GM18517 (cell line): ENCODE measurements around the gene RTP4.

Source experiments
- ATAC-seq: cut with Tn5 transposase; IDR thresholded peaks from one replicate; pipeline ENCODE4 v1.9.1; 2021; ENCODE audit warnings: mild to moderate bottlenecking, moderate library complexity; ENCODE audit not compliant: unreplicated experiment

Gene RTP4, protein sequence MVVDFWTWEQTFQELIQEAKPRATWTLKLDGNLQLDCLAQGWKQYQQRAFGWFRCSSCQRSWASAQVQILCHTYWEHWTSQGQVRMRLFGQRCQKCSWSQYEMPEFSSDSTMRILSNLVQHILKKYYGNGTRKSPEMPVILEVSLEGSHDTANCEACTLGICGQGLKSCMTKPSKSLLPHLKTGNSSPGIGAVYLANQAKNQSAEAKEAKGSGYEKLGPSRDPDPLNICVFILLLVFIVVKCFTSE

DNA sequence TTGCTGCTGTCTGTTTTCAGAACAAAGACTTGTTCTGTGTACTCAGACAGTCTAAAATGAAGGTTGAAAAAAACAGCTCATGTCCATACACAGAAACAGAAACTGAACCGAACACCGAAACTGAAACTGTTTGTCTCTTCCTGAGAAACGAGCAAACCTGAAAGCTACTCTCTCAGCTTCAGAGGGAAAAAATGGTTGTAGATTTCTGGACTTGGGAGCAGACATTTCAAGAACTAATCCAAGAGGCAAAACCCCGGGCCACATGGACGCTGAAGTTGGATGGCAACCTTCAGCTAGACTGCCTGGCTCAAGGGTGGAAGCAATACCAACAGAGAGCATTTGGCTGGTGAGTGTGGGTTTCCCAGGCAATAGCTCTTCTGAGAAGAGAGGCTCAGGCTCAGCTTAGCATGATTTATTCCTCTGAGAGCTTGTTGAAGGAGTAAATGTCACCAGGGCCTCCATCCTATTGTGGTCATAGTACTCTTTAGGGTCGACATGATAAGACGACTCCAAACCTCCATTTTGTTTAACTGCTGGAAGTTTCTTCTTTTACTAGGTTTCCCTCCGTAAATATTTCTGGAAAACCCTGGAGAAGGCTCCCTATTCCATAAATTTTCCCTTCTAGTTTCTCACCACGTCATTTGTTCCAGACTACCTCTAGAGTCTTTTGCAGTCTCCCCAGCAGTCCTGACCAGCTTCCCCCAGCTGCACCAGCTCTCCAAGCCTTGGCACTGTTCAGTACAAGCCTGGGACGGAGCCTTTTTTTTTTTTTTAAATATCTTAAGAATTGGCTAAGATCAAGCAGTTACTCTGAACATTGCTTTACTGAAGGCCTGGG lies at the start of gene RTP4:
RTP4 (plus strand) TSS at position 135 of the 838 bp plus-strand sequence; CDS start at position 192, 57 bp downstream.
- ATAC-seq: peak; percentile 97

DNA sequence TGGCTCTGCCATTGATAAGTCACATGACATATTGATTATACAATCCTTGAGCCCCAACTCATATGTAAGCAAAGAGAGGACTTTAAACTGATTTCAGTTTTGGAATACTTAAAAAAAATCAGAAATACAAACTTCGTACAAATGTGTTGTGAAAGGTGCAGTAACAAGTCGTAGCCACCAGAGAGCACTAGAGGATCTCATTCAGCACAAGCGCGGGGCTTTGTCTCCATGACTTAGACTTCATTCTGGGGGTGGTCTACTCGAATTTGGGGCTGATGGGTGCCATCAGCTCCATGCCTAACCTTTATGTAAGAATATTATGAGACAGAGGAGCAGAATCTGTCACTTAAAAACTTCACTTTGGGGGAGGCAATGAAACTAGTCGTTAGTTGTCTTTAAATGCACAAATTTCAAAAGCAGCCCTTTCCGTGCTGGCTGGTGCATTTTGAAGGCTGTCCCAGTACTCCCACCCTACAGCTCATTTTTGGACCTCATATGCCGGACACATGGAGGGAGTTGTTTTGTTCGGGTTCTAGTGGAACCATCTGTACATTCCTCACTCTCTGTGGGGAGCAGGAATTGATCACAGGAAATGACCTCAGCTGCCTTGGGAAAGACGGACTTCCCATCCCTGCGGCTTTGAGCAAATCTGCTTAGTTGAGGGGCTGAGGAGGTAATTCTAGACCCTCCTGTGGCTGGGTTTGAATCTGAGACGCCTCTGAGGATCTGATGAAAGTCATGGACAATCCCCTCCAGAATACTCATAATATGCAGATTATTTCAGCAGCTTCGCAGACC lies 49.2 kb upstream of the RTP4 start:
- no peak for ATAC-seq

DNA sequence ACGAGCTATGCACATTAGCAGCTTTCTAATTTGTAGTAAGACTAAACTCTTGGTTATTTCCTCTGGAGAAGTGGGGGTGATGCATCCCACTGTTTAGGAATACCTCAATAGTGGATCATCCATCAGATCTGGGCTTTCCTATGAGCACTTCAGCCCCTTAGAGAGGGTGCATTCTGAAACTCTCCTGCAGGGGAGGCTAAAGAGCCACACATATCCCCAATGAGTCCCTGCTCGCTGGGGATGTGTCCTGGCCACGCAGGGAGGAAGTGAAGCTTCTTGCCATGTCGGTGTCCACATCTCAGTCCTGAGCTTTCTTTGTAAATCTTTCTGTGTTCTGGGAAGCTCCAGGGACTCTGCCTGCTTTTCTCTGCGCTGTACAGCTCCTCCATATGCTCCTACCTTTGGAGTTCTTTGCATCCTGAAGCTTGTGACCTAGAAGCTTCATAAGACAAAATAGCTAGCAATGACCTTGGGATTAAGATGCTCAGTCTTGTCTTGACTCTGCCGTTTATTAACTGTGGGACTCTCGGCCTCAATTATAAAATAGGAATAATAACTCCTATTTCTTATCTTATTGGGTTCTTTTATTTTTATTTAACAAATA lies 48.4 kb upstream of the RTP4 start:
- ATAC-seq: peak; percentile 78

DNA sequence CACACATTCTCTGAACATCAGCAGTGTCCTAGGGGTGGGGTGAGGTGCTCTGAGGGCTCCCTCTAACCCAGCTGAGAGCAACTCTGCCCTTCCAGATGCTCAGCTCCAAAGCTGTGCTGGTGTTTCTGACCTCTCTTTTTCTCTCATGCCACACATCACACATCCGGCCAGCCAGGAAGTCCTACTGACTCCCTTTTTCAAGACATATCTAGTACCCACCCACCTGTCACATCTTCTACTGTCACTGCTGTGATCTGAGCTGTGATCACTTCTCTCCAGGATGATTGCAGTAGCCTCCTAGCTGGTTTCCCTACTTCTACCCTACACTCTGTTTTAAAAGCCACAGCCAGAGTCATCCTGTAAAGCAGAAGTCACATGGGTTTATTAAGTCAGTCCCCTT lies 46.4 kb upstream of the RTP4 start:
- no peak for ATAC-seq

DNA sequence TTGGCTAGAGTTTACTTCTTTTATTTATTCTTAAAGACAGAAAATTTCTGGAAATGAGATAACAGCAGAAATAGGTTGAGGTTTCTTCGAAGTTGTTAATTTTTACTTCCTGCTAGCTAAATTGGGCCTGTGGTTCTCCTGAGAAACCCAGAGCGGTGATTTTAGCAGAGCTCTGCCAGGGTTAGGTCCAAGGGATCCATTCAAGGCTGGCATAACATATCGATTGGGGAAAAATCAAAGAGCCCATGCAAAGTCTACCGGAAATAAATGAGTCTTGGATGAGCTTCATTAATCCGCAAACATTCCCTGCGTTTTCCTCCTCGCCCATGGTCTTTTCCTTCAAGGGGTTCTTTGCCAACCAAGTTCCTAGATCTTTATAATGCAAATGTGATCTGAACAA lies 45.9 kb upstream of the RTP4 start:
- no peak for ATAC-seq

DNA sequence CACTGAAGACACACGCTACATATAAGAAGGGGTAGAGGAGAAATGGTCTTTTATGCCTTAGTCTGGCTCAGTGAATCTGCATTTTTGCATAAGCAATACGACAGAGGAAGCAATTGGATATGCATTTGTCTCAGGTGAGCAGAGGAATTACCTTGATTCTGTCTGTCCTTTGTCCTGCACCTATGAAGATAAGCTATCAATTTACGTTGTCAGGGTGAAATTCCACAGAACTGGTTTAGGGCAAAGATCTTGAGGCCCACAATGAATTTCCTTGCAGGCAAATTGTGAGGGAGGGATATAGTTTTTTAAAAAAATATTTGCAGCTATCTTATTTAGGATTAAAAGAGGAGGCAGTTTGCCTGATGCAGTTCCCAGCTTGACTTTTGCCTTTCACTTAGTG lies 45.1 kb upstream of the RTP4 start:
- no peak for ATAC-seq

DNA sequence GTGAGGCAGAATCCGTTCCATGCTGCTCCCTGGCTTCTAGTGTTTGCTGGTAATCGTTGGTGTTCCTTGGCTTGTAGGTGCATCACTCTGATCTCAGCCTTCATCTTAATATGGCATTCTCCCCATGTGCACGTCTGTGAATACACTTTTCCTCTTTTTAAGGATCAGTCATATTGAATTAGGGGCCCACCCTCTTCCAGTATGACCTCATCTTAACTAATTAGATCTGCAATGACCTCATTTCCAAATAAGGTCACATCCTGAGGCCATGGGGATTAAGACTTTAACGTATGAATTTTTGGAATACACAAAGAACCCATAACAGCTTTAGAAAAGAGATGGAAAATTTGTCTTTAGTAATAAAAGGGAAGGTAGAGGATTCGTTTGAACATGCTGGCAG lies 42.6 kb upstream of the RTP4 start:
- no peak for ATAC-seq

DNA sequence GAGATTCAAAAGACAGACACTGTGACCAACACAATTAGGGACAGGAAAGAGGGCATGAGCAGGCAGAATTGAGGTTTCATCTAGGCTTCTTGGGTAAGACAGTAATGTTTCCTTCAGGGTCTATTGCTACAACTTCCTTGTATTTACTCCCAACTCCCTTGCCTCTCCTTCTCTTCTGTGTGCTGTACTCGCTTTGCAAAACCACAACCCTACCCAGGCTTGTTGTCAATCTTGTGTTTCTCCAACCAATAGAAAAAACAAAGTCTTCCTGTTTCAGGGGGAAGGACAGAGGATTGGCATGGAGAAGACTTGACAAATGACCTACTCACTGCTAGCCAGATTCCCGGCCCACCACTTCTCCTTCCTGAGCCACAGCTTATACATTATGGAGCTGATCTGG lies 40.3 kb upstream of the RTP4 start:
- ATAC-seq: no peak

DNA sequence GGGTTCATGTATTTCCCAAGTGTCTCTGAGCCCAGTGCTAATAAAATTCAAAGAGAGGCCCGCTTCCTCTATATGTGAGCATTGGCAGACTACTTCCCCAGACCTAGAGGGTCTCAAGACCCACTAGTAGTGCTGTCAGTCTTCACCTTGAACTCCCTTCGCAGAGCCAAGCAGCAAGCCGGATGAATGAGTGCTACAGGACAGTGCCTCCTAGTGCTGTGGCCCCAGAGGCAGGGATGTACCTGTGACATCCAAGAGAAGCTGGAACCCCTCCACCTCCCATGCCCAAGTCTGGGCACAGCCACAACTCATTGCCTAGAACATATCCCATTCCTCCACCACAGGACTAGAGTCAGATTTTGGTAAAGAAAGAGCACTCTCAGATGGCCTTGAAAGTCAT lies 39.5 kb upstream of the RTP4 start:
- ATAC-seq: no peak

DNA sequence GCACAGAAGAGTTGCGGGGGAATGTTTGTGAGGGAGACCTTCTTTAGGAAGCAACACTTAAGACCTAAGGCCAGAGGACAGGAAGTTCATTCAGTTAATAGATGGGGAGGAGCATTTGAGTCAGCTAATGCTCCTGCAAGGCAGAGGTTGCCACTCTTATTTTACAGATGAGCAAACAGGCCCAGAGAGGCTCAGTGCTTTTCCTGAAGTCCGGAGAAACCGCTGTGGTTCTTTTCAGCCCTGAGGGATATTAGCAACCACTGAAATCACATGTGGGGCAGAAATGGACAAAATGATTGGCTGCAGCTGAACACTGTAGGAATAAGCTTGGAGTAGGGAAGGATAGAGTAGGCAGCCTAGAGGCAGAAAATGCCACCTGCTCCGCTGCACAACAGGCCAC lies 33.3 kb upstream of the RTP4 start:
- ATAC-seq: no peak

DNA sequence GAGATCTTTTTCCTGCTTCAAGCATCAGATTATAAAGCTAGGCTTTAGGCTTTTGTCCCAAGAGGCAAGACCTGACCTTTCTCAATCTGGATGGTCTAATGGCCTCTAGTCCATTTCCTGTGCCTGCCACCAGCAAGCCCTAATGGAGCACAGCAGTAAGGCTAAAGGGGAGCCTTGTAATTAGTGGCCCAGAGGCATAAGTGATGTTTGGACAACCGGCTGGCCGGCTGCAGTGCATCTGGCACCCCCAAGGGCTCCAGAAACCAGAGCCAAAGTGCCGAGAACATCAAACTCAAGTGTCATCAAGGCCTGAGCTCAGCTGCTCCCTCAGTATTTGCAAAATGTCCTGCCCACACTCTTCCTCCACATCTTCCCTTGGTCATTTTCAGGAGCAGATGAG lies 31.9 kb upstream of the RTP4 start:
- no peak for ATAC-seq

DNA sequence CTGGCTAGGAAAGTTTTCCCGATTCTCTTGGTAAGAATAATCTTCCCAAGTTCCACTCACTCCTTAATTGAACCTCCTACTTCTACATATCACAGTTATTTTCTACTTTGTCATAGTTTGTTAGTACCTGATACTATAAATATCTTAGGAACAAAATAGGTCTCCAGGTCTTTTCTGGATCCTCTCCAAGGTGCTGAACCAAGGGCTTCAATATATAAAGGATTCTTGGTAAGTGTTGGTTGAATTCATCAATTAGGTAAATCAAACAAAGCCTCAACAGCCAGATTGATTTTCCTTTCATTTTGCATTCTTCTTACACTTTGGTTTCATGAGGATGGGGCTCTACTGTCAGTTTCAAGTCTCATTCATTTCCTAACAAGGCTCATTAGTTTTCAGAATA lies 27.6 kb upstream of the RTP4 start:
- no peak for ATAC-seq

DNA sequence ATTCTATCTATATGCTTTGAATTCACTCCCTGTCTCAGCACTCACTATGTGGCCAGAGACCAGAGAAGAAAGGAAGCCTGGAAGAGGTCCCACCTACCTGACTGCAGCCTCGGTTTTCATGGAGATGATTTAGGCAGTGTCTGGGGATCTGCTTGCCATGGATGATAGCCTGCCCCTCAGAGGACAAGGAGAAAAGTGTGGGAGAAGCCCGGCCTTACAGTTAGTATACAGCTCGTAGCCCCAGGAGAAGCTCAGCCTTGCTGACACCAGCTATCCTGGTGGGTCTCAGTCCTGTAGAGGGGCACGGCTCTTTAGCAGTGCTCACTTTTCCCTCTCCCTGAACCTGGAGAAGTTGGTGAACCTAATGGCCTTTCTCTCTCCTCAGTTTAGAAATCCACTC lies 25.9 kb upstream of the RTP4 start:
- no peak for ATAC-seq

DNA sequence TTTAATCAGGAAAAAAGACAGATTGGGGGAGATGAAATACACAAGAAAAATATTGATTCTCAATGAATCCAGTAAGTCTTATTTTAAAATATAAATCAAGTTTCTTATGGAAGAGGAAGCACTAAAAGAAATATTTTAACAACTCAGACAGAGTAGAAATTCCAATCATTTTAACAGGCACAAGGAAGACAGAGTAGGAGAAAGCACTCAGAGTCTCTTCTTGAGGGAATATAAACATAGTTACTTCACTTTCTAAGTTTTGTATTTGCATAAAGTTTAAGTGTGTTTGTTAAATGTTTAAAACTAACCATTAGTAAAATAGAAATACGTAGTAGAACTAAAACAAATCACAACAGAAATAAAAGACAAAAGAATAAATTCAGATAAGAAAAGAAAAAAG lies 24.5 kb upstream of the RTP4 start:
- no peak for ATAC-seq

DNA sequence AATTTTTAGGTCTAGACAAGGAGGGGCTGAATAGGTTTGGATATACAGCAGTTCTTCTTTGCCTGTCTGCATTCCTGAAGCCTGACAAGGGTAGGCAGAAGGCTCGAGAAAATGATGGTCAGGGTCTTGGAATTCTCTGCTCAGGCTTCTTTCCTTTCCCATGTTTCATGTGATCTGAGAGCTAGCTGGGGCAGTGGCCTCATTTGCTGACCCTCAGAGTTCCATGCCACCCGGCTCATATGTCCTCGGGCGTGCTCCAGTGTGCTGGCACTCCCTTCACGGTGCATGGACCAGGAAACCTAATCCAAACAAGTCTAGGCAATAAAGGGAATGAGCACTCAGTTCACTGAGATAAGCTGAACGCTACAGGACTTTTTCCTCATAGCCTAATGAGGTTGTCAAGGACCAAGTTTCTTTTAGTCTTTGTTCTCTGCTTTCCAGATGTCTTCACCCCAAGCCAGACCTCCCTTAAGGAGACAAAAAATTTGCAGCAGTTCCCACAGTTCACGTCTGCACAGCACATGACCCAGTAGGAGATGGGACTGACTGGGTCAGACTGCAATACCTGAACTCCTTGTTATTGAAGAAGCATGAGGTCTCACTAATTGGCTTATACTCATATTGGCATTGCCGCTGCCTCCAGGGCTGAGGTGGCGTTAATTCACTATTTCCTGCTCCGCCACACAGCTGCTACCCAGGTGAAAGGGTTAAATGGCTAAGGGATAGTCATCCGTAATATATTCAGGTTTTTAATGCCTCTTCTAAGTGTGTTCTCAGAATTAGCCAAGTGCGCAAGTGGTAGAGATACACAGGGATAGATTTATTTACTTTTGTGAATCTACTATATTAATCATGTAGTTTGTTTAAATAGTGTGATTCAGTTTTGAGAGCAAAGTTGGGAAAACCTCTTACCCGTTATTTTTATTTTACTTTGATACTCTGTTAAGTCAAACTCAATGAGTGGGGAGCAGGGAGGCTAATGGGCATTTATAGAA lies 15.3 kb upstream of the RTP4 start:
- no peak for ATAC-seq

DNA sequence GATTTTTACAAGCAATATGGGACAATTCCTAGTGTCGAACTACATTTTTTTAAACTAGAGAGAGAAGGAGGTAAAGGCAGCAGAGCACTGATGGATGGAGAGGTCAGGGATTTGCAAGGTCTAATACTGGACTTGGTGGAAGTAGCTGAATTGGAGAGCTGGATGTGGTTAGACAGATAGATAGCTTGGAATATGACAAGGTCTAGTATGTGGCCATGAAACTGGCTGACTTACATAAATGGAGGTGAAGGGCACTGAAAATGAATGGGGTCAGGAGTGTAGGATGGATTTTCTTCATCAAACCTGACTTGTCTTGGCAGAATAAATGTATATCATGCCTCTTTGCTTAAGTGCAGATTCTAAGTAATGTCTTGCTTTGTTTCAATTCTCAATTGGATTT lies 10.1 kb upstream of the RTP4 start:
- no peak for ATAC-seq

DNA sequence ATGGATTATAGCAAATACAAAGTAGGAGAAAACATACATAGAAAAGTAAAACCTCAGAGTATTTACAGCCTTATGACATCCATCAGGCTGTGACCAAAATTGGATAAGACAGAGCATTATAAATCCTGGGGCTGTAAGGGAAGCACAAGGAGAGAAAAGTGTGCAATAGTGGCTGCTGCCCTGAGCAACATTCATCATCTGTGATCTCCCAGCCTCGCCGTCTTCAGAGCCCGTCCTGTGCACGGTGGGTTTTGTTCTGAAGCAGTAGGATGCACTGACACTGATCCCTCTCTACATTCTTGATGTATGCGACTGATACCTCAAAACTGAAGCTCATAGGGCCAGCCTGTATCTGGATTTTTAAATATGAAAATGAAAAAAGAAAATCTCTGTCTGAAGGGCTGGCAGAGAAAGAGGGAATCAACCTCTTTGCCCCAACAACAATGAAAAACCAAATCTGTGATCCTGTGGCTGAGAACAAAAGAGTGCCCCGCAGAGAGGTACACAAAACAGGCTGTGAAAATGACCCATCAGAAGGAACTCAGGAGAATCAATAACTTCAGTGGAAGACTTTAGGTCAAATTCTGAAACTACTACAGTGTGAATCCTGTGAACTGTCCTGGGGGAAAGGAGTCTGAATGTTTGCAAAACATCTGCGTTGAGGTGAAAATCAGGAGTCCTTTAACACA lies 8.2 kb upstream of the RTP4 start:
- ATAC-seq: no peak

DNA sequence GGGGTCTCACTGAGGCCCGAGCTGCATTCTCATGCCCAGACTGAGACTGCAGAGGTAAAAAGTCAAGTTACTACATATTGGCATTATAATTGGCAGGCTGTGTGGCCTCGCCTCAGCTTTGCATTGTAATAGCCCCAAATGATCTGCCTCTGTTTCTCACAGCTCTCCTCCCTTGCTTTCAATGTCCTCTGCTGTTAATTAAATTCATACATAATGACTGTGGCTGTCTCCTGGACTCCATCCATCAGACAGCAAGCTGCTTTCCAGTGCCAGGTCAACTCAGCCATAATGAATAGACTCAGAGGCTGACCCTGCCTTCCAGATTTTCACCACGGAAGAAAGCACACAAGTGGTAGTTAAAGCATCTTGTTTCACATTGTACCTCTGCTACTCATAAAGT lies 7.6 kb upstream of the RTP4 start:
- no peak for ATAC-seq

DNA sequence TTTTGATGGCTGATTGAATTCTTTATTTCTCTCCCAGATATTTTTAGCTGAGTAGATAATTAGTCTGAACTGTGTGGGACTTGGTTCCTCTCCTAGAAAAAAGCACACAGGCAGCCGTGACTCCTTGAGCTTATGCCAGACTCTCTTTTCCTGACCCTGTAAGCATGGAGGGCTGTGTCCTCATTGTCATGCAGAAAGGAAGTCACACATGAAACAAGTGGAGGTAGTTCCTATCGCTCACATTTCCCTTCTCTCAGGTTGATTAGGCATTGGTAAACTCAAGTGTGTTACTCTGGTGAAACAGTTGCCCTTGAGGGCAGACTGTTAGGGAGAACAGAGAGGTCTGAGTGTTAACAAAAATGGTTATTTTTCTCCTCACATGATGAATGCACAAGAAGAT lies 6.3 kb upstream of the RTP4 start:
- ATAC-seq: no peak
